Gastrocnemius medialis (tissue), 4 donors: ENCODE measurements around the gene NOL4L.

Experiments used
- POLR2A ChIP-seq, 2 donors: fragments of 450-650 bp; IDR thresholded peaks; one replicate each; pipeline ENCODE4 v1.6.1; 2017; ENCODE audit warnings: antibody characterized with exemption in 2 of 2, mild to moderate bottlenecking in 2 of 2, moderate library complexity in 2 of 2
- TF ChIP-seq, protein P1 (sequence below), 5 experiments: fragments of 450-650 bp in 3 of 5; fragments of 200-600 bp in 2 of 5; sonication (generic) in 2 of 5; IDR thresholded peaks in 4 of 5; conservative IDR thresholded peaks in 1 of 5; 1 replicate in 4 of 5; 2 replicates in 1 of 5; pipeline ENCODE4 v1.5.1; 2016 to 2019; ENCODE audit warnings: antibody characterized with exemption in 5 of 5, mild to moderate bottlenecking in 3 of 5, moderate library complexity in 3 of 5

DNA sequence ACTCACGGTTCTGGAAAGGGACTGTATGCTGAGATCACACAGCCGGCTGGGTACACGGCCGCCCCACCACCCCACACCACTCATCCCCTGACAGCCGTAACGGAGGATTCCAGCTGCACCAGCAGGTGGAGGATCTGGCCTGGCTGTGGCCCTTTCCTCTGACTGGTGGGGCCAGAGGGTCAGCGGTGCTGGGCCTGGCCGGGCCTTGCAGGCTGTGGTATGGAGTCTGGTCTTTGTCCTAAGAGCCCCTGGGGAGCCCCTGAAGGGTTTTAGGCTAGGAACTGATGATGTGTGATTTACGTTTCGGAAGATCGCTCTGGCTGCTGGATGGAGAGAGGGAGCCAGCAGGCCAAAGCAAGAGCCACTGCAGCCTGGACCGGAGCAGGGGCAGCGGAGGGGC is 26.6 kb downstream of the NOL4L start:
- TF ChIP-seq, protein P1, sequence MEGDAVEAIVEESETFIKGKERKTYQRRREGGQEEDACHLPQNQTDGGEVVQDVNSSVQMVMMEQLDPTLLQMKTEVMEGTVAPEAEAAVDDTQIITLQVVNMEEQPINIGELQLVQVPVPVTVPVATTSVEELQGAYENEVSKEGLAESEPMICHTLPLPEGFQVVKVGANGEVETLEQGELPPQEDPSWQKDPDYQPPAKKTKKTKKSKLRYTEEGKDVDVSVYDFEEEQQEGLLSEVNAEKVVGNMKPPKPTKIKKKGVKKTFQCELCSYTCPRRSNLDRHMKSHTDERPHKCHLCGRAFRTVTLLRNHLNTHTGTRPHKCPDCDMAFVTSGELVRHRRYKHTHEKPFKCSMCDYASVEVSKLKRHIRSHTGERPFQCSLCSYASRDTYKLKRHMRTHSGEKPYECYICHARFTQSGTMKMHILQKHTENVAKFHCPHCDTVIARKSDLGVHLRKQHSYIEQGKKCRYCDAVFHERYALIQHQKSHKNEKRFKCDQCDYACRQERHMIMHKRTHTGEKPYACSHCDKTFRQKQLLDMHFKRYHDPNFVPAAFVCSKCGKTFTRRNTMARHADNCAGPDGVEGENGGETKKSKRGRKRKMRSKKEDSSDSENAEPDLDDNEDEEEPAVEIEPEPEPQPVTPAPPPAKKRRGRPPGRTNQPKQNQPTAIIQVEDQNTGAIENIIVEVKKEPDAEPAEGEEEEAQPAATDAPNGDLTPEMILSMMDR (IDR thresholded peaks at IDR 0.05 in 4 of 5, conservative IDR thresholded peaks at IDR 0.05 in 1 of 5), result no peak
- TF ChIP-seq POLR2A (IDR thresholded peaks at IDR 0.05), result no peak
